ENCODE results near the gene CD36.

The CD36 gene

GRCh38 chr7:80632139-80632538 lies 6.3 kb upstream of the CD36 start:
- H3K36me3 ChIP-seq (ENCODE audit: insufficient read depth, low read length): no peaks in the 10 kb centered on the region
- no peak overlapping the region for H2AFZ ChIP-seq (ENCODE audit: low read depth, low read length)
- no peaks in the 10 kb centered on the region for H3K4me1 ChIP-seq (ENCODE audit: insufficient read depth, low read length)
- H3K27me3 ChIP-seq (ENCODE audit: insufficient read depth, low read length): no peaks in the 10 kb centered on the region
- H3K9me3 ChIP-seq (ENCODE audit: low read length): no peaks in the 10 kb centered on the region
- H3K4me3 ChIP-seq (ENCODE audit: low read length): no peak overlapping the region

GRCh38 chr7:80632819-80633218 lies 5.6 kb upstream of the CD36 start:
- Histone ChIP-seq H3K36me3 (ENCODE audit: insufficient read depth, low read length) (no peaks in the 10 kb centered on the region), H3K9me3 (ENCODE audit: low read length) (no peaks in the 10 kb centered on the region), H2AFZ (ENCODE audit: low read depth, low read length) (no peak overlapping the region), H3K27me3 (ENCODE audit: insufficient read depth, low read length) (no peaks in the 10 kb centered on the region), H3K4me3 (ENCODE audit: low read length) (no peak overlapping the region), H3K4me1 (ENCODE audit: insufficient read depth, low read length) (peaks cover 3% of the 10 kb centered on the region)

GRCh38 chr7:80634505-80634904 lies 3.9 kb upstream of the CD36 start:
- H3K4me3 ChIP-seq (ENCODE audit: low read length): no peak overlapping the region
- peaks cover 5% of the 10 kb centered on the region for H3K4me1 ChIP-seq (ENCODE audit: insufficient read depth, low read length)
- H3K27me3 ChIP-seq (ENCODE audit: insufficient read depth, low read length): no peaks in the 10 kb centered on the region
- H3K36me3 ChIP-seq (ENCODE audit: insufficient read depth, low read length): no peaks in the 10 kb centered on the region
- H2AFZ ChIP-seq (ENCODE audit: low read depth, low read length): no peak overlapping the region
- H3K9me3 ChIP-seq (ENCODE audit: low read length): no peaks in the 10 kb centered on the region

- peaks cover 5% of the 10 kb centered on the region for H3K4me1 ChIP-seq (ENCODE audit: insufficient read depth, low read length)
- H3K27me3 ChIP-seq (ENCODE audit: insufficient read depth, low read length): no peaks in the 10 kb centered on the region
- no peak overlapping the region for H2AFZ ChIP-seq (ENCODE audit: low read depth, low read length)
- no peak overlapping the region for H3K4me3 ChIP-seq (ENCODE audit: low read length)
- H3K9me3 ChIP-seq (ENCODE audit: low read length): no peaks in the 10 kb centered on the region
- H3K36me3 ChIP-seq (ENCODE audit: insufficient read depth, low read length): no peaks in the 10 kb centered on the region
These were observed 2.9 kb upstream of the CD36 start for GRCh38 chr7:80635533-80635932.

GRCh38 chr7:80635998-80636397 lies 2.4 kb upstream of the CD36 start:
- H3K4me1 ChIP-seq (ENCODE audit: insufficient read depth, low read length): peaks cover 5% of the 10 kb centered on the region
- H3K4me3 ChIP-seq (ENCODE audit: low read length): no peak overlapping the region
- no peaks in the 10 kb centered on the region for H3K36me3 ChIP-seq (ENCODE audit: insufficient read depth, low read length)
- H3K9me3 ChIP-seq (ENCODE audit: low read length): no peaks in the 10 kb centered on the region
- no peaks in the 10 kb centered on the region for H3K27me3 ChIP-seq (ENCODE audit: insufficient read depth, low read length)
- no peak overlapping the region for H2AFZ ChIP-seq (ENCODE audit: low read depth, low read length)

GRCh38 chr7:80636709-80637108 lies 1.7 kb upstream of the CD36 start:
- Histone ChIP-seq H3K36me3 (ENCODE audit: insufficient read depth, low read length) (no peaks in the 10 kb centered on the region), H3K4me3 (ENCODE audit: low read length) (no peak overlapping the region), H3K9me3 (ENCODE audit: low read length) (no peaks in the 10 kb centered on the region), H3K27me3 (ENCODE audit: insufficient read depth, low read length) (no peaks in the 10 kb centered on the region), H2AFZ (ENCODE audit: low read depth, low read length) (no peak overlapping the region), H3K4me1 (ENCODE audit: insufficient read depth, low read length) (peaks cover 5% of the 10 kb centered on the region)

GRCh38 chr7:80637454-80637853 lies 988 bp upstream of the CD36 start:
- H3K4me1 ChIP-seq (ENCODE audit: insufficient read depth, low read length): peaks cover 5% of the 10 kb centered on the region
- H3K9me3 ChIP-seq (ENCODE audit: low read length): no peaks in the 10 kb centered on the region
- H3K27me3 ChIP-seq (ENCODE audit: insufficient read depth, low read length): no peaks in the 10 kb centered on the region
- no peaks in the 10 kb centered on the region for H3K36me3 ChIP-seq (ENCODE audit: insufficient read depth, low read length)
- H3K4me3 ChIP-seq (ENCODE audit: low read length): no peak overlapping the region
- H2AFZ ChIP-seq (ENCODE audit: low read depth, low read length): no peak overlapping the region

GRCh38 chr7:80639011-80639410 lies 569 bp downstream of the CD36 start:
- Histone ChIP-seq H3K9me3 (ENCODE audit: low read length) (no peaks in the 10 kb centered on the region), H3K4me1 (ENCODE audit: insufficient read depth, low read length) (peaks cover 5% of the 10 kb centered on the region), H3K4me3 (ENCODE audit: low read length) (no peak overlapping the region)

GRCh38 chr7:80640846-80641245 lies 2.4 kb downstream of the CD36 start:
- H3K27me3 ChIP-seq (ENCODE audit: insufficient read depth, low read length): no peaks in the 10 kb centered on the region
- no peaks in the 10 kb centered on the region for H3K9me3 ChIP-seq (ENCODE audit: low read length)
- no peaks in the 10 kb centered on the region for H3K36me3 ChIP-seq (ENCODE audit: insufficient read depth, low read length)
- H2AFZ ChIP-seq (ENCODE audit: low read depth, low read length): no peak overlapping the region
- H3K4me1 ChIP-seq (ENCODE audit: insufficient read depth, low read length): peaks cover 5% of the 10 kb centered on the region
- no peak overlapping the region for H3K4me3 ChIP-seq (ENCODE audit: low read length)

More at GRCh38 chr7:80639011-80639410, 569 bp downstream of the CD36 start:
- H3K27me3 ChIP-seq (ENCODE audit: insufficient read depth, low read length): no peaks in the 10 kb centered on the region
- no peaks in the 10 kb centered on the region for H3K36me3 ChIP-seq (ENCODE audit: insufficient read depth, low read length)
- H2AFZ ChIP-seq (ENCODE audit: low read depth, low read length): no peak overlapping the region

- no peak overlapping the region for H2AFZ ChIP-seq (ENCODE audit: low read depth, low read length)
- H3K4me1 ChIP-seq (ENCODE audit: insufficient read depth, low read length): peaks cover 5% of the 10 kb centered on the region
- no peaks in the 10 kb centered on the region for H3K27me3 ChIP-seq (ENCODE audit: insufficient read depth, low read length)
- H3K36me3 ChIP-seq (ENCODE audit: insufficient read depth, low read length): no peaks in the 10 kb centered on the region
- no peaks in the 10 kb centered on the region for H3K9me3 ChIP-seq (ENCODE audit: low read length)
- H3K4me3 ChIP-seq (ENCODE audit: low read length): no peak overlapping the region
These were observed 3.1 kb downstream of the CD36 start for GRCh38 chr7:80641548-80641947.

GRCh38 chr7:80642871-80643270 lies 4.4 kb downstream of the CD36 start:
- Histone ChIP-seq H3K4me3 (ENCODE audit: low read length) (no peak overlapping the region), H2AFZ (ENCODE audit: low read depth, low read length) (no peak overlapping the region), H3K4me1 (ENCODE audit: insufficient read depth, low read length) (peaks cover under 1% of the 10 kb centered on the region), H3K27me3 (ENCODE audit: insufficient read depth, low read length) (no peaks in the 10 kb centered on the region), H3K36me3 (ENCODE audit: insufficient read depth, low read length) (no peaks in the 10 kb centered on the region), H3K9me3 (ENCODE audit: low read length) (no peaks in the 10 kb centered on the region)

GRCh38 chr7:80643336-80643915 lies 5.0 kb downstream of the CD36 start:
- Histone ChIP-seq H2AFZ (ENCODE audit: low read depth, low read length) (no peak overlapping the region), H3K27me3 (ENCODE audit: insufficient read depth, low read length) (no peaks in the 10 kb centered on the region), H3K9me3 (ENCODE audit: low read length) (no peaks in the 10 kb centered on the region), H3K4me3 (ENCODE audit: low read length) (no peak overlapping the region), H3K4me1 (ENCODE audit: insufficient read depth, low read length) (no peaks in the 10 kb centered on the region), H3K36me3 (ENCODE audit: insufficient read depth, low read length) (no peaks in the 10 kb centered on the region)

- H3K9me3 ChIP-seq (ENCODE audit: low read length): no peaks in the 10 kb centered on the region
- no peak overlapping the region for H3K4me3 ChIP-seq (ENCODE audit: low read length)
- no peak overlapping the region for H2AFZ ChIP-seq (ENCODE audit: low read depth, low read length)
These were observed 5.6 kb downstream of the CD36 start for GRCh38 chr7:80644054-80644453.

More at GRCh38 chr7:80644054-80644453, 5.6 kb downstream of the CD36 start:
- Histone ChIP-seq H3K36me3 (ENCODE audit: insufficient read depth, low read length) (no peaks in the 10 kb centered on the region), H3K4me1 (ENCODE audit: insufficient read depth, low read length) (no peaks in the 10 kb centered on the region), H3K27me3 (ENCODE audit: insufficient read depth, low read length) (no peaks in the 10 kb centered on the region)
